Measurements from ENCODE around the gene THRB. TPM values are rescaled to one million over a fixed set of nuclear protein-coding genes. Genes with fewer than 3 reads are reported as not detected.

THRB gene
- total and polyA plus RNA-seq, 2 experiments from 2014 or later, result 3.3 to 5.1 TPM

- Histone ChIP-seq H3F3A (ENCODE audit: insufficient read depth) (no peaks in the 10 kb centered on the region), H3K9ac (no peak overlapping the region), H3K4me1 (ENCODE audit: insufficient read depth) (no peaks in the 10 kb centered on the region), H3K36me3 (ENCODE audit: low read depth) (no peaks in the 10 kb centered on the region), H2AFZ (no peak overlapping the region), H3K4me2 (ENCODE audit: unreplicated experiment) (no peak overlapping the region), H3K79me2 (ENCODE audit: insufficient read depth) (no peaks in the 10 kb centered on the region), H3K9me2 (ENCODE audit: insufficient read depth) (no peaks in the 10 kb centered on the region), H3K4me3 (no peak overlapping the region), H3K9me3 (ENCODE audit: low read depth) (no peaks in the 10 kb centered on the region), H4K20me1 (ENCODE audit: insufficient read depth) (no peaks in the 10 kb centered on the region), H3K27ac (no peak overlapping the region), H3K27me3 (replicated peaks; ENCODE audit: insufficient read depth) (no peaks in the 10 kb centered on the region)
- TF ChIP-seq EZH2phosphoT487 (IDR thresholded peaks at IDR 0.05; ENCODE audit: insufficient read depth, low read depth) (no peak), EZH2 (IDR thresholded peaks at IDR 0.05; ENCODE audit: insufficient read depth, poor library complexity, severe bottlenecking) (no peak)
- in situ Hi-C loops (cut with MboI), result loop anchor here (25.0 kb wide), 1 partner anchor 1136 kb away; no protein-coding TSS in a partner anchor
- 91 to 92% methylated on average over 7 of the region's 7 CpGs for WGBS, 2 experiments (ENCODE audit: low coverage in 1 of 2, low lambda C conversion rate in 2 of 2, missing lambda C conversion rate in 2 of 2)
- no peak for DNase-seq
Measured at GRCh38 chr3:24451461-24452099, 43.1 kb downstream of the THRB start.

GRCh38 chr3:24450160-24450907, 44.3 kb downstream of the THRB start:
- in situ Hi-C loops (cut with MboI), result loop anchor here (25.0 kb wide), 1 partner anchor 1137 kb away; no protein-coding TSS in a partner anchor

GRCh38 chr3:24447836-24448235, 46.8 kb downstream of the THRB start:
- H3F3A ChIP-seq (ENCODE audit: insufficient read depth), result no peaks in the 10 kb centered on the region
- no peaks in the 10 kb centered on the region for H3K27me3 ChIP-seq (replicated peaks; ENCODE audit: insufficient read depth)
- H3K27ac ChIP-seq, result no peak overlapping the region
- 88 to 95% methylated on average over 6 of the region's 6 CpGs for WGBS, 2 experiments (ENCODE audit: low coverage in 1 of 2, low lambda C conversion rate in 2 of 2, missing lambda C conversion rate in 2 of 2)
- H3K36me3 ChIP-seq (ENCODE audit: low read depth), result no peaks in the 10 kb centered on the region
- TF ChIP-seq EZH2phosphoT487 (IDR thresholded peaks at IDR 0.05; ENCODE audit: insufficient read depth, low read depth) (no peak), EZH2 (IDR thresholded peaks at IDR 0.05; ENCODE audit: insufficient read depth, poor library complexity, severe bottlenecking) (no peak)
- no peak overlapping the region for H2AFZ ChIP-seq
- in situ Hi-C loops (cut with MboI), result no loop called here
- H4K20me1 ChIP-seq (ENCODE audit: insufficient read depth), result no peaks in the 10 kb centered on the region
- H3K4me3 ChIP-seq, result no peak overlapping the region
- H3K9me2 ChIP-seq (ENCODE audit: insufficient read depth), result no peaks in the 10 kb centered on the region
- no peak overlapping the region for H3K9ac ChIP-seq
- no peak for DNase-seq
- no peaks in the 10 kb centered on the region for H3K9me3 ChIP-seq (ENCODE audit: low read depth)
- H3K4me2 ChIP-seq (ENCODE audit: unreplicated experiment), result no peak overlapping the region
- H3K79me2 ChIP-seq (ENCODE audit: insufficient read depth), result no peaks in the 10 kb centered on the region
- no peaks in the 10 kb centered on the region for H3K4me1 ChIP-seq (ENCODE audit: insufficient read depth)

More at GRCh38 chr3:24450160-24450907, 44.3 kb downstream of the THRB start:
- H3F3A ChIP-seq (ENCODE audit: insufficient read depth), result no peaks in the 10 kb centered on the region
- whole genome bisulfite sequencing, 2 experiments (ENCODE audit: low coverage in 1 of 2, low lambda C conversion rate in 2 of 2, missing lambda C conversion rate in 2 of 2), result 77 to 78% methylated on average over 5 of the region's 5 CpGs
- H3K36me3 ChIP-seq (ENCODE audit: low read depth), result no peaks in the 10 kb centered on the region
- H3K4me2 ChIP-seq (ENCODE audit: unreplicated experiment), result no peak overlapping the region
- no peak for DNase-seq
- no peak overlapping the region for H3K4me3 ChIP-seq
- H3K27ac ChIP-seq, result no peak overlapping the region
- H2AFZ ChIP-seq, result no peak overlapping the region
- no peaks in the 10 kb centered on the region for H3K79me2 ChIP-seq (ENCODE audit: insufficient read depth)
- H3K9me3 ChIP-seq (ENCODE audit: low read depth), result no peaks in the 10 kb centered on the region
- no peaks in the 10 kb centered on the region for H3K4me1 ChIP-seq (ENCODE audit: insufficient read depth)
- no peak overlapping the region for H3K9ac ChIP-seq
- H3K9me2 ChIP-seq (ENCODE audit: insufficient read depth), result no peaks in the 10 kb centered on the region
- H4K20me1 ChIP-seq (ENCODE audit: insufficient read depth), result no peaks in the 10 kb centered on the region
- TF ChIP-seq EZH2 (IDR thresholded peaks at IDR 0.05; ENCODE audit: insufficient read depth, poor library complexity, severe bottlenecking) (no peak), EZH2phosphoT487 (IDR thresholded peaks at IDR 0.05; ENCODE audit: insufficient read depth, low read depth) (no peak)
- H3K27me3 ChIP-seq (replicated peaks; ENCODE audit: insufficient read depth), result no peaks in the 10 kb centered on the region

- no peak overlapping the region for H3K9ac ChIP-seq
- no peak overlapping the region for H2AFZ ChIP-seq
- no peaks in the 10 kb centered on the region for H4K20me1 ChIP-seq (ENCODE audit: insufficient read depth)
- H3K79me2 ChIP-seq (ENCODE audit: insufficient read depth), result no peaks in the 10 kb centered on the region
- H3K9me3 ChIP-seq (ENCODE audit: low read depth), result no peaks in the 10 kb centered on the region
- H3K4me1 ChIP-seq (ENCODE audit: insufficient read depth), result no peaks in the 10 kb centered on the region
- no peak overlapping the region for H3K4me3 ChIP-seq
- H3K27ac ChIP-seq, result no peak overlapping the region
- H3K27me3 ChIP-seq (replicated peaks; ENCODE audit: insufficient read depth), result no peaks in the 10 kb centered on the region
- H3K4me2 ChIP-seq (ENCODE audit: unreplicated experiment), result no peak overlapping the region
- no peaks in the 10 kb centered on the region for H3K9me2 ChIP-seq (ENCODE audit: insufficient read depth)
- H3F3A ChIP-seq (ENCODE audit: insufficient read depth), result no peaks in the 10 kb centered on the region
- no peak for TF ChIP-seq EZH2 (IDR thresholded peaks at IDR 0.05; ENCODE audit: insufficient read depth, poor library complexity, severe bottlenecking)
- no peak for TF ChIP-seq EZH2phosphoT487 (IDR thresholded peaks at IDR 0.05; ENCODE audit: insufficient read depth, low read depth)
- 94 to 100% methylated on average over 1 of the region's 1 CpG for WGBS, 2 experiments (ENCODE audit: low coverage in 1 of 2, low lambda C conversion rate in 2 of 2, missing lambda C conversion rate in 2 of 2)
- no peaks in the 10 kb centered on the region for H3K36me3 ChIP-seq (ENCODE audit: low read depth)
- in situ Hi-C loops (cut with MboI), result no loop called here
- DNase-seq, result no peak
Measured at GRCh38 chr3:24446032-24446431, 48.6 kb downstream of the THRB start.

All from GM23248 (cell line).